GM21367 (cell line): ENCODE results near the gene RFX1.
"Not testable (repeated sequence)": the region's sequence is repeated elsewhere in the genome, so short reads cannot be mapped to it uniquely, and the experiment has no call there.

Experiments used
- ATAC-seq: cut with Tn5 transposase; IDR thresholded peaks from one replicate; pipeline ENCODE4 v1.9.1; 2021; ENCODE audit not compliant: unreplicated experiment

Gene RFX1

GRCh38 chr19:13979686-13980085 is 26.4 kb downstream of the RFX1 start:
- ATAC-seq = no peak

- ATAC-seq = no peak
Measured at GRCh38 chr19:13979244-13979615, 26.9 kb downstream of the RFX1 start.

GRCh38 chr19:13978351-13979243 is 27.5 kb downstream of the RFX1 start:
- ATAC-seq = no peak

GRCh38 chr19:13977803-13978202 is 28.3 kb downstream of the RFX1 start:
- no peak for ATAC-seq

- ATAC-seq = no peak
Measured at GRCh38 chr19:13976446-13976845, 29.7 kb downstream of the RFX1 start.

- ATAC-seq = no peak
Measured at GRCh38 chr19:13975870-13976269, 30.2 kb downstream of the RFX1 start.

GRCh38 chr19:13974073-13974472 is 32.0 kb downstream of the RFX1 start:
- no peak for ATAC-seq

GRCh38 chr19:13973479-13973878 is 32.6 kb downstream of the RFX1 start:
- not testable (repeated sequence) for ATAC-seq

- ATAC-seq = no peak
Measured at GRCh38 chr19:13972368-13973155, 33.6 kb downstream of the RFX1 start.

- ATAC-seq = not testable (repeated sequence)
Measured at GRCh38 chr19:13971868-13972267, 34.3 kb downstream of the RFX1 start.

GRCh38 chr19:13969897-13970296 is 36.2 kb downstream of the RFX1 start:
- ATAC-seq = no peak

- no peak for ATAC-seq
Measured at GRCh38 chr19:13968999-13969398, 37.1 kb downstream of the RFX1 start.

GRCh38 chr19:13968383-13968935 is 37.7 kb downstream of the RFX1 start:
- no peak for ATAC-seq

- ATAC-seq = not testable (repeated sequence)
Measured at GRCh38 chr19:13967206-13967605, 38.9 kb downstream of the RFX1 start.

- ATAC-seq = no peak
Measured at GRCh38 chr19:13966684-13967128, 39.4 kb downstream of the RFX1 start.

GRCh38 chr19:13965926-13966683 is 40.0 kb downstream of the RFX1 start:
- no peak for ATAC-seq

GRCh38 chr19:13965377-13965896 is 40.7 kb downstream of the RFX1 start:
- no peak for ATAC-seq

- no peak for ATAC-seq
Measured at GRCh38 chr19:13964776-13965175, 41.3 kb downstream of the RFX1 start.

- ATAC-seq = no peak
Measured at GRCh38 chr19:13963603-13964105, 42.5 kb downstream of the RFX1 start.
